ENCODE measurements around the gene RIN3. TPM values are rescaled to one million over a fixed set of nuclear protein-coding genes. Genes with fewer than 3 reads are reported as not detected.

RIN3 gene
- total RNA-seq, 4 donors from 2014 or later = 4.7 to 7.9 (median 6.6) TPM

DNA sequence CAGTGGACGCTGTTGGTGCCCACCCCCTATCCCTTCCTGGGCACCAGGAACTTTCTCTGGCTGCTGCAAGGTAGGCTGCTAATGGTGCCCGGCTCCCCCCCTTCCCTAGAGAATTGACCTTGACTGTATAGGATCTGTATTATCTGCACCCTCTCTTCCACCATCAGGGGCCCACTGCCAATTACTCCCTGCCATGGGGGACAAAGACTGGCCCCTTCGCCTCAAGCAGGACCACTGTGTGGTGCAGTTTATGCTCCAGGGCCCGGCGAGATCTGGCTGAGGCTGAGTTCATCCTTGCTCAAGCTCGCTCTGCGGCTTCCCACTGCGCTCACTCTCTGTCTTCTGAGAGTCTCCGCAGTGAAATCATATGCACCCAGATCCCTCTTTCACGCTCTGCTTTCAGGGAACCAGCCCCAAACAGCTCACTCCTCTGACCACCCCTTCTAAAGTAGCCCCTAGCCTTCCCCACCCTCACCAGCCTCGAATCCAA lies 139.6 kb downstream of the RIN3 start:
- Histone ChIP-seq H3K36me3 (no peaks in the 10 kb centered on the region), H3K4me3 (replicated peaks in 1 of 3) (no peak overlapping the region), H3K9me3 (no peaks in the 10 kb centered on the region), H3K4me1 (peaks cover 8 to 14% of the 10 kb centered on the region in 2 donors), H3K27ac (no peak overlapping the region), H3K27me3 (no peaks in the 10 kb centered on the region)
- intact Hi-C loops (cut with DNase I) = no loop called here
- TF ChIP-seq, protein P1, sequence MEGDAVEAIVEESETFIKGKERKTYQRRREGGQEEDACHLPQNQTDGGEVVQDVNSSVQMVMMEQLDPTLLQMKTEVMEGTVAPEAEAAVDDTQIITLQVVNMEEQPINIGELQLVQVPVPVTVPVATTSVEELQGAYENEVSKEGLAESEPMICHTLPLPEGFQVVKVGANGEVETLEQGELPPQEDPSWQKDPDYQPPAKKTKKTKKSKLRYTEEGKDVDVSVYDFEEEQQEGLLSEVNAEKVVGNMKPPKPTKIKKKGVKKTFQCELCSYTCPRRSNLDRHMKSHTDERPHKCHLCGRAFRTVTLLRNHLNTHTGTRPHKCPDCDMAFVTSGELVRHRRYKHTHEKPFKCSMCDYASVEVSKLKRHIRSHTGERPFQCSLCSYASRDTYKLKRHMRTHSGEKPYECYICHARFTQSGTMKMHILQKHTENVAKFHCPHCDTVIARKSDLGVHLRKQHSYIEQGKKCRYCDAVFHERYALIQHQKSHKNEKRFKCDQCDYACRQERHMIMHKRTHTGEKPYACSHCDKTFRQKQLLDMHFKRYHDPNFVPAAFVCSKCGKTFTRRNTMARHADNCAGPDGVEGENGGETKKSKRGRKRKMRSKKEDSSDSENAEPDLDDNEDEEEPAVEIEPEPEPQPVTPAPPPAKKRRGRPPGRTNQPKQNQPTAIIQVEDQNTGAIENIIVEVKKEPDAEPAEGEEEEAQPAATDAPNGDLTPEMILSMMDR (IDR thresholded peaks at IDR 0.05) = no peak
- TF ChIP-seq POLR2A (IDR thresholded peaks at IDR 0.05) = no peak
- DNase-seq = no peak
- WGBS, 2 donors = 93 to 96% methylated on average over 11 of the region's 11 CpGs

DNA sequence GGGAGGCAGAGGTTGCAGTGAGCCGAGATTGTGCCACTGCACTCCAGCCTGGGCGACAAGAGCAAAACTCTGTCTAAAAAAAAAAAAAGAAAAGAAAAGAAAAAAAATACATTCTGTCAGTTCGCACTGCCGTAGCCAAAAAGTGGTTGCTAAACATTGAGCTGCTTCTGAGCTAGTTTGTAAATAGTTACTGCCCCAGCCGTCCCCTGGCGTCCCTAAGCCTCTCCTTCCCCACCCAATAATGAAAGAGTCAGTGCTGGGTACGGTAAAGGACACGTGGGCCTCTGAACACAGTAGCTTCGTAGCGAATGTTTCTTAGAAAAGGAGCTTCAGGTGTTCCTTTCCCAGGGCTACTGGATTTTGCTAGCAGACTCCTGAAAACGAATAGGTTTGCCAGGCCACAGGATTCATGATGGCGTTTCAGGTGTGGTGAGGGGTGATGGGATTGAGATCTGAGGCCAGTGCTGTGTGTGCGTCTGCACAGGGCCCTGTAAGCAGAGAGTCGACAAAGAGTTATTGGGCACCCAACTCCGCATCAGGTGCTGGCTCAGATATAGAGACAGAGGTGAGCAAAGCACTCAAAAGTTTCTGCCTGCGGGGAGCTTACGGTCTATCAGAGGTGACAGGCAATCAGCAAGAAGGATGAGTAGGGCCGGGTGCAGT lies 140.8 kb downstream of the RIN3 start:
- no peak for DNase-seq
- TF ChIP-seq, protein P1 (IDR thresholded peaks at IDR 0.05) = no peak
- no peak for TF ChIP-seq POLR2A (IDR thresholded peaks at IDR 0.05)
- intact Hi-C loops (cut with DNase I) = no loop called here
- Histone ChIP-seq H3K36me3 (no peaks in the 10 kb centered on the region), H3K27me3 (no peaks in the 10 kb centered on the region), H3K4me1 (peaks cover 8 to 14% of the 10 kb centered on the region in 2 donors), H3K9me3 (no peaks in the 10 kb centered on the region), H3K27ac (no peak overlapping the region), H3K4me3 (replicated peaks in 1 of 3) (no peak overlapping the region)
- 91 to 92% methylated on average over 18 of the region's 18 CpGs for WGBS, 2 donors

DNA sequence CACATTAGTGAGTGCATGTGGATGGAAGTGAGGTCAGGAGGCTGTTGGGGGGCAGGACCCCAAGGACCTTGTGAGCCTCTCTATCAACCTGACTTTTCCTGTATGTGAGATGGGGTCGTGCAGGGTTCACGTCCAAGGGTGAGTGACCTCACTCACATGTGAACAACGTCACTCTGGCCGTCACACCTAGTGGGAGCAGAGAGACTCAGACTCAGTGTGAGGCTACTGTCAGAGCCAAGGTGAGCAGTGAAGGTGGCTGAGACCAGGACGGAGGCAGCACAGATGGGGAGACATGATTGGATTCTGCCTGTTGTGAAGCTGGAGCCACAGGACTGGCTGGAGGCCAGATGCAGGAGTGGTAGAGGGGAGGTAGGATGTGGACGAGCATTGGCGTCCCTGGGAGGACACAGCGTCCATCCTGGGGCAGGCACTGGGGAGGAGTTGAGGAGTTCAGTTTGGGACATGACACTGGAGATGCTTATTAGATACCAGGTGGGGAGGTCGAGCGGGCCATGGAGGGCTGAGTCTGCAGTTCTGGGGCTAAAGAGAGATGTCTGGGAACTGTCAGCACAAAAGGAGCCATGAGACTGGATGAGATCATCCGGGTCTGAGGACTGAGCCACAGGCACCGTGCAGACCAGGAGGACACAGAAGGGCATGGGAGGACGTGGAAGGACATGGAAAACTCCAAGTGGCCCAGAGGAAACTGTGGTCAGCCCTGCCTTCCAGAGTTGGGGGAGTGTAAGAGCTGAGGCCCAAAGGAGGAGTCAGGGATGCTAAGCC lies 142.0 kb downstream of the RIN3 start:
- H3K4me1 ChIP-seq = peaks cover 1 to 9% of the 10 kb centered on the region in 2 donors
- DNase-seq = no peak
- no peaks in the 10 kb centered on the region for H3K36me3 ChIP-seq
- no peak overlapping the region for H3K4me3 ChIP-seq (replicated peaks in 1 of 3)
- intact Hi-C loops (cut with DNase I) = no loop called here
- TF ChIP-seq POLR2A (IDR thresholded peaks at IDR 0.05) = no peak
- TF ChIP-seq, protein P1 (IDR thresholded peaks at IDR 0.05) = no peak
- peak overlapping the region in 1 of 3 donors; percentile 10 for H3K27ac ChIP-seq
- WGBS, 2 donors = 73 to 82% methylated on average over 13 of the region's 13 CpGs
- no peaks in the 10 kb centered on the region for H3K9me3 ChIP-seq
- no peaks in the 10 kb centered on the region for H3K27me3 ChIP-seq

DNA sequence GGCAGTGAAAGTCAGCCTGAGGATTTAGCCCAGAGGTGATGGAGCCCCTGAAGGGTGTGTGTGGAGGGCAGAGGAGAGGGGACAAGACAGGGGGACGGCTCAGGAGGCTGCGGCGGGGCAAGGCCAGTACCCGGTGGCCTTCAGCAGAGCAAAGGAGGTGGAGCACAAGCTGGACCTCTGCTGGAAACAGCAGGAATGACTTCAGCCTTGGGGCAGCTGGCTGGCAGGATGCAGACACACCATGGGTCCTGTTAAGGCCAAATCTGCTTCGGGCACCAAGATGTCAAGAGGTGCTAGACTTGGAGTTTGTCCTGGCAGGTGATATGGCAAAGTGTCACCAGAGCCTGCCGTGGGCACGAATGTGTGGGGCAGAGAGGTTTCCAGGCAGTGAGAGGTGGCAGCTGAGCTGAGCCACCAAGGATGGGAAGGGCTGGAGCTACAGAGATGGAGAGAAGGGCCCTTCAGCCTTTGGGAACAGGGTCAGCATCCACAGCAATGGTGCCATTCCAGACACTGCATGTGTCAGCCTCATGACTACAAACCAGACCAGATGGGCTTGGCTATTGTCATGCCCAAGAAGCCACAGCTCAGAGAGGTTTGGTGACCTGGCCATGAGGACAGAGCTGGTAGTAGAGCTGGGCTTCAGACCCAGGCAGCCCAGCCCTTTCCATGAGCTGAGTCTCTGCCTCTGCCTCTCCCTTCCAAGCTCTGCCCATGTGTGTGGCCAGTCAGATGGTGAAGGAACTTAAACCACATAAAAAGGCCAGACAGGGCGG lies 142.9 kb downstream of the RIN3 start:
- Histone ChIP-seq H3K36me3 (no peaks in the 10 kb centered on the region), H3K27me3 (no peaks in the 10 kb centered on the region), H3K27ac (no peak overlapping the region), H3K4me3 (replicated peaks in 1 of 3) (no peak overlapping the region), H3K4me1 (peaks cover 0 to 4% of the 10 kb centered on the region in 2 donors), H3K9me3 (no peaks in the 10 kb centered on the region)
- intact Hi-C loops (cut with DNase I) = no loop called here
- DNase-seq = no peak
- 83 to 90% methylated on average over 7 to 8 of the region's 8 CpGs for WGBS, 2 donors
- TF ChIP-seq POLR2A (IDR thresholded peaks at IDR 0.05) = no peak
- TF ChIP-seq, protein P1 (IDR thresholded peaks at IDR 0.05) = no peak
